IMR-90 (cell line): ENCODE data around the gene LSMEM2. TPM values are rescaled to one million over a fixed set of nuclear protein-coding genes. Genes with fewer than 3 reads are reported as not detected.

Source experiments
- ATAC-seq: fragments of 200-7000 bp; cut with Tn5 transposase; 2 replicates; pipeline ENCODE4 v1.9.1; 2020; ENCODE audit warnings: low read depth, mild to moderate bottlenecking, moderate library complexity
- BruUV-seq: library from RNA; stranded (reverse); fragments of 400-500 nt; replicated peaks from 2 replicates; lab custom pipeline; 2021; lab: Mats Ljungman, UMichigan
- CTCF ChIA-PET: fragments of 300-600 bp; formaldehyde crosslinking; extraction: SDS; loops from one replicate; lab custom pipeline; 2021; ENCODE audit warnings: antibody characterized with exemption; lab: Yijun Ruan, JAX
- POLR2A ChIA-PET: fragments of 300-600 bp; sonication (Branson Sonifier 250); formaldehyde crosslinking; loops from one replicate; lab custom pipeline; 2022; ENCODE audit warnings: antibody characterized with exemption; ENCODE audit not compliant: unreplicated experiment; lab: Charles Lee
- DNase-seq: peaks from one replicate; pipeline ENCODE4 v3.0.0; 2013
- H2AFZ ChIP-seq: replicated peaks from 2 replicates; pipeline ENCODE3; 2013; ENCODE audit warnings: low read length, mild to moderate bottlenecking; ENCODE audit not compliant: poor library complexity
- H2AK5ac ChIP-seq: 2 replicates; pipeline ENCODE4 v1.6.1; 2013; ENCODE audit warnings: low read depth, low read length, inconsistent platforms
- H2AK9ac ChIP-seq: replicated peaks from 2 replicates; pipeline ENCODE3; 2013; ENCODE audit warnings: mild to moderate bottlenecking, low read depth, low read length, moderate library complexity; ENCODE audit not compliant: poor library complexity
- H2BK120ac ChIP-seq: 2 replicates; pipeline ENCODE4 v1.6.1; 2013; ENCODE audit warnings: low read depth, low read length, inconsistent platforms
- H2BK15ac ChIP-seq: 3 replicates; pipeline ENCODE4 v1.6.1; 2013; ENCODE audit warnings: low read depth, low read length, inconsistent platforms
- H2BK20ac ChIP-seq: 2 replicates; pipeline ENCODE4 v1.6.1; 2013; ENCODE audit warnings: low read depth, mild to moderate bottlenecking, inconsistent platforms, low read length, moderate library complexity
- H2BK5ac ChIP-seq: 2 replicates; pipeline ENCODE4 v1.6.1; 2013; ENCODE audit warnings: mild to moderate bottlenecking, low read depth, low read length, inconsistent platforms; ENCODE audit not compliant: poor library complexity, severe bottlenecking
- H3K14ac ChIP-seq: replicated peaks from 2 replicates; pipeline ENCODE4 v1.6.1; 2013; ENCODE audit warnings: low read depth, low read length, inconsistent platforms
- H3K18ac ChIP-seq: 2 replicates; pipeline ENCODE4 v1.6.1; 2013; ENCODE audit warnings: low read depth, low read length, control low read depth
- H3K23ac ChIP-seq: 2 replicates; pipeline ENCODE4 v1.6.1; 2013; ENCODE audit warnings: low read depth, low read length, inconsistent platforms
- H3K27ac ChIP-seq: 2 replicates; pipeline ENCODE4 v1.5.1; 2013; ENCODE audit warnings: mild to moderate bottlenecking, control low read depth, low read length; ENCODE audit not compliant: insufficient read depth
- H3K27me3 ChIP-seq: 2 replicates; pipeline ENCODE4 v1.6.1; 2013; ENCODE audit warnings: low read length; ENCODE audit not compliant: control insufficient read depth, insufficient read depth
- H3K36me3 ChIP-seq: 2 replicates; pipeline ENCODE4 v1.6.1; 2013; ENCODE audit warnings: low read length, mixed read lengths; ENCODE audit not compliant: control insufficient read depth, insufficient read depth
- H3K4ac ChIP-seq: 2 replicates; pipeline ENCODE4 v1.6.1; 2013; ENCODE audit warnings: low read depth, low read length, inconsistent platforms
- H3K4me1 ChIP-seq: 2 replicates; pipeline ENCODE4 v1.6.1; 2013; ENCODE audit warnings: low read length, mixed read lengths; ENCODE audit not compliant: control insufficient read depth, insufficient read depth
- H3K4me2 ChIP-seq: 2 replicates; pipeline ENCODE4 v1.6.1; 2013; ENCODE audit warnings: low read depth, mild to moderate bottlenecking, control low read depth, low read length, moderate library complexity
- H3K4me3 ChIP-seq: 2 replicates; pipeline ENCODE4 v1.5.1; 2013; ENCODE audit warnings: low read depth, mild to moderate bottlenecking, control low read depth, low read length, moderate library complexity; ENCODE audit not compliant: insufficient read depth
- H3K56ac ChIP-seq: 2 replicates; pipeline ENCODE4 v1.6.1; 2013; ENCODE audit warnings: low read length, inconsistent platforms; ENCODE audit not compliant: insufficient read depth; ENCODE audit errors: extremely low read depth
- H3K79me1 ChIP-seq, 2 experiments: 2 replicates each; pipeline ENCODE4 v1.6.1; 2013; ENCODE audit warnings: low read length in 2 of 2, inconsistent platforms in 1 of 2, low read depth in 1 of 2
- H3K9ac ChIP-seq: 2 replicates; pipeline ENCODE4 v1.6.1; 2013; ENCODE audit warnings: low read depth, low read length, control low read depth
- H3K9me1 ChIP-seq: 2 replicates; pipeline ENCODE4 v1.6.1; 2013; ENCODE audit warnings: low read length, inconsistent platforms; ENCODE audit not compliant: insufficient read depth
- H3K9me3 ChIP-seq: 2 replicates; pipeline ENCODE4 v1.6.1; 2013; ENCODE audit warnings: low read length; ENCODE audit not compliant: control insufficient read depth, insufficient read depth
- H4K20me1 ChIP-seq: 2 replicates; pipeline ENCODE4 v1.6.1; 2013; ENCODE audit warnings: low read length, inconsistent platforms; ENCODE audit not compliant: insufficient read depth
- H4K5ac ChIP-seq: 2 replicates; pipeline ENCODE4 v1.6.1; 2013; ENCODE audit warnings: mild to moderate bottlenecking, low read depth, low read length, control low read depth
- H4K8ac ChIP-seq, 2 experiments: 2 replicates each; pipeline ENCODE4 v1.6.1; 2013; ENCODE audit warnings: low read depth in 2 of 2, low read length in 2 of 2, control low read depth in 1 of 2, inconsistent platforms in 1 of 2
- H4K91ac ChIP-seq: 2 replicates; pipeline ENCODE4 v1.6.1; 2013; ENCODE audit warnings: low read depth, low read length, inconsistent platforms; ENCODE audit not compliant: insufficient read depth
- BHLHE40 ChIP-seq: fragments of 150-350 bp; IDR thresholded peaks from 2 replicates; pipeline ENCODE4 v1.6.1; 2016; ENCODE audit warnings: mild to moderate bottlenecking, low read depth, low read length
- CEBPB ChIP-seq: IDR thresholded peaks from 2 replicates; pipeline ENCODE4 v1.6.1; 2012; ENCODE audit warnings: low read depth, low read length, improper control_type of control experiment
- CHD1 ChIP-seq: IDR thresholded peaks from 2 replicates; pipeline ENCODE4 v1.6.1; 2012; ENCODE audit warnings: low read depth, low read length, improper control_type of control experiment
- CTCF ChIP-seq: conservative IDR thresholded peaks from 2 replicates; pipeline ENCODE4 v1.5.1; 2012; ENCODE audit warnings: mild to moderate bottlenecking, low read depth, low read length, improper control_type of control experiment
- FOS ChIP-seq: fragments of 150-350 bp; IDR thresholded peaks from 2 replicates; pipeline ENCODE4 v1.6.1; 2016; ENCODE audit warnings: low read depth, low read length
- MAFK ChIP-seq: IDR thresholded peaks from 2 replicates; pipeline ENCODE4 v1.6.1; 2012; ENCODE audit warnings: low read depth, low read length, improper control_type of control experiment
- MAZ ChIP-seq: IDR thresholded peaks from 2 replicates; pipeline ENCODE4 v1.6.1; 2012; ENCODE audit warnings: low read depth, mild to moderate bottlenecking, low read length, improper control_type of control experiment, moderate library complexity, borderline replicate concordance
- POLR2A ChIP-seq: IDR thresholded peaks from 2 replicates; pipeline ENCODE4 v1.6.1; 2012; ENCODE audit warnings: mild to moderate bottlenecking, low read depth, low read length
- RAD21 ChIP-seq: IDR thresholded peaks from 2 replicates; pipeline ENCODE4 v1.6.1; 2012; ENCODE audit warnings: low read length, improper control_type of control experiment
- RFX5 ChIP-seq: IDR thresholded peaks from 2 replicates; pipeline ENCODE4 v1.8.0; 2012; ENCODE audit warnings: low read depth, mild to moderate bottlenecking, low read length, moderate library complexity
- SMC3 ChIP-seq: fragments of 150-350 bp; IDR thresholded peaks from 2 replicates; pipeline ENCODE4 v1.6.1; 2016; ENCODE audit warnings: low read depth, mild to moderate bottlenecking, antibody characterized with exemption, low read length, moderate library complexity
- USF2 ChIP-seq: fragments of 150-350 bp; IDR thresholded peaks from 2 replicates; pipeline ENCODE4 v1.6.1; 2017; ENCODE audit warnings: mild to moderate bottlenecking, antibody characterized with exemption, low read length, low read depth
- WGBS, 2 experiments: methylation state at CpG; one replicate each; pipeline versions ENCODE4 v1.1.5 to v1.1.7; 2013; ENCODE audit warnings: missing lambda C conversion rate in 2 of 2; ENCODE audit not compliant: insufficient read length in 1 of 2; ENCODE audit errors: extremely low coverage in 2 of 2; 5-methylcytosine and 5-hydroxymethylcytosine counted together
- dilution Hi-C: fragments of 300-500 bp; cut with HindIII; formaldehyde crosslinking; loops from one replicate; pipeline ENCODE4 v1.14.3; 2018; ENCODE audit warnings: low sequenced_read_pairs; ENCODE audit not compliant: unreplicated experiment
- in situ Hi-C: fragments of 300-500 bp; cut with MboI; formaldehyde crosslinking; loops from 3 replicates; pipeline ENCODE4 v1.14.3; 2019; ENCODE audit warnings: low sequenced_read_pairs, inconsistent platforms, mixed read lengths
- intact Hi-C: fragments of 100-400 bp; cut with micrococcal nuclease; formaldehyde crosslinking; loops from 2 replicates; pipeline ENCODE4 v1.10.0; 2022
- polyA plus RNA-seq, 3 experiments: library from polyadenylated mRNA; depleted of rRNA; stranded (reverse); fragments of >200 nt; gene quantifications; 2 replicates each; pipeline ENCODE4 v1.2.3, GENCODE V29; 2012; ENCODE audit warnings: low replicate concordance in 1 of 3
- total RNA-seq: library from RNA; depleted of rRNA; stranded (reverse); fragments of >200 nt; gene quantifications from 2 replicates; pipeline ENCODE4 v1.2.3, GENCODE V29; 2012

Gene LSMEM2
- total and polyA plus RNA-seq, 2 of the 4 experiments (the other 2 are of a cell fraction) = under 0.01 TPM; not detected in 1

GRCh38 chr3:50260027-50260941 lies 18.6 kb upstream of the LSMEM2 start:
- intact Hi-C loops (loop anchor here (1.0 to 5.0 kb wide), 2 partner anchors 13 to 62 kb away; partner anchors contain the start of gene HYAL2), in situ Hi-C loops (no loop called here), dilution Hi-C loops (no loop called here)
- H3K4me1 ChIP-seq = peaks cover 29% of the 10 kb centered on the region
- peak overlapping the region; percentile 79 for H2BK120ac ChIP-seq
- peak overlapping the region; percentile 90 for H3K27ac ChIP-seq
- H3K79me1 ChIP-seq = peaks cover 15 to 64% of the 10 kb centered on the region in 2 experiments
- peak overlapping the region; percentile 97 for H2AK5ac ChIP-seq
- peaks cover 25% of the 10 kb centered on the region for H3K36me3 ChIP-seq
- peak overlapping the region; percentile 97 for H3K23ac ChIP-seq
- TF ChIP-seq MAZ = peak; percentile 78
- 0 out of 2 replicates have a peak, but pooled peaks have one; percentile 36 for TF ChIP-seq BHLHE40
- TF ChIP-seq SMC3 = peak; percentile 89
- TF ChIP-seq CTCF = peak; percentile 99
- 0 out of 2 replicates have a peak, but pooled peaks have one; percentile 16 for TF ChIP-seq USF2
- no peak for TF ChIP-seq CEBPB
- TF ChIP-seq FOS = no peak
- peak; percentile 94 for TF ChIP-seq RAD21
- peak; percentile 37; the same call in 1 of the 2 replicates for TF ChIP-seq MAFK
- TF ChIP-seq RFX5 = no peak
- TF ChIP-seq CHD1 = no peak
- peak; percentile 77 for TF ChIP-seq POLR2A
- peak; percentile 86 for DNase-seq
- H4K8ac ChIP-seq = peak overlapping the region; percentile 92 to 95
- H3K27me3 ChIP-seq = no peaks in the 10 kb centered on the region
- peak overlapping the region; percentile 95 for H3K14ac ChIP-seq
- peak overlapping the region; percentile 97 for H4K5ac ChIP-seq
- peak overlapping the region; percentile 69 for H3K56ac ChIP-seq
- peak overlapping the region; percentile 87 for H2BK5ac ChIP-seq
- peak; percentile 71 for ATAC-seq
- peaks cover 13% of the 10 kb centered on the region for H3K9me1 ChIP-seq
- no peaks in the 10 kb centered on the region for H3K9me3 ChIP-seq
- no peak overlapping the region for H2BK15ac ChIP-seq
- ChIA-PET POLR2A (interaction anchor here (0.6 kb wide), 1 partner anchor 45 kb away, joined by 3 read pairs; no protein-coding TSS in a partner anchor), CTCF (interaction anchor here (1.0 to 1.6 kb wide), 3 partner anchors 10 to 74 kb away, joined by 3 to 7 read pairs (median 4); no protein-coding TSS in a partner anchor)
- H3K4me3 ChIP-seq = peak overlapping the region; percentile 36
- peaks cover 13% of the 10 kb centered on the region; the same call in 1 of the 2 replicates for H4K20me1 ChIP-seq
- peak overlapping the region; percentile 97 for H4K91ac ChIP-seq
- peak overlapping the region; percentile 99 for H2AK9ac ChIP-seq
- peak overlapping the region; percentile 76 for H3K9ac ChIP-seq
- WGBS, 2 experiments = 1% methylated on average over 44 of the region's 70 CpGs; no CpG with 5 or more reads in 1 of the 2 experiments
- H3K4me2 ChIP-seq = peak overlapping the region; percentile 82
- peak overlapping the region; percentile 27; the same call in 1 of the 2 replicates for H2BK20ac ChIP-seq
- BruUV-seq = no TSS peak
- peak overlapping the region; percentile 76 for H3K18ac ChIP-seq
- H3K4ac ChIP-seq = peak overlapping the region; percentile 93
- H2AFZ ChIP-seq = peak overlapping the region; percentile 89
